SK-N-MC (cell line): ENCODE measurements around the gene EVX2.

Experiments
- EZH2 ChIP-seq: fragments of 200-600 bp; sonication (generic); IDR thresholded peaks from one replicate; pipeline ENCODE4 v1.6.1; 2017; ENCODE audit warnings: antibody characterized with exemption
- POLR2AphosphoS5 ChIP-seq: IDR thresholded peaks from 2 replicates; pipeline ENCODE4 v1.6.1; 2012; ENCODE audit warnings: mild to moderate bottlenecking, low read depth, low read length, borderline replicate concordance

DNA sequence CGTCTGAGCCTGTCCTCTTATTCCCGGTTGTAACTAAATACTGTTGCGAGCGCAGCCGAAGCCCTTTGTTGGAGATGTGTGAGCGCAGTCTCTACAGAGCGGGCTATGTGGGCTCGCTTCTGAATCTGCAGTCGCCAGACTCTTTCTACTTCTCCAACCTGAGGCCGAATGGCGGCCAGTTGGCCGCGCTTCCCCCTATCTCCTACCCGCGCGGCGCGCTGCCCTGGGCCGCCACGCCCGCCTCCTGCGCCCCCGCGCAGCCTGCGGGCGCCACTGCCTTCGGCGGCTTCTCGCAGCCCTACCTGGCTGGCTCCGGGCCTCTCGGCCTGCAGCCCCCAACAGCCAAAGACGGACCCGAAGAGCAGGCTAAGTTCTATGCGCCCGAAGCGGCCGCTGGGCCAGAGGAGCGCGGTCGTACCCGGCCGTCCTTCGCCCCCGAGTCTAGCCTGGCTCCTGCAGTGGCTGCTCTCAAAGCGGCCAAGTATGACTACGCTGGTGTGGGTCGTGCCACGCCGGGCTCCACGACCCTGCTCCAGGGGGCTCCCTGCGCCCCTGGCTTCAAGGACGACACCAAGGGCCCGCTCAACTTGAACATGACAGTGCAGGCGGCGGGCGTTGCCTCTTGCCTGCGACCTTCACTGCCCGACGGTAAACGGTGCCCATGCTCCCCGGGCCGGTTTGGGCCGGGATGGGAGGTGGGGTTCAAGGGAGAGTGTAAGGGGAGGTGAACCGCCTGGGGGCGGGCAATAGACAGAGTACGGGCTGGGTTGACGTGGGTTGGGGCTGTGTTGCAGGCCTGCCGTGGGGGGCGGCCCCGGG, 16.2 kb upstream of the EVX2 start, which contains the start of gene HOXD12:
- TF ChIP-seq EZH2 (no peak), POLR2AphosphoS5 (no peak)
